CD4-positive, alpha-beta T cell treated with Interleukin-15 for 1 hour (primary cell): ENCODE data around the gene NKD2.

Experiments used
- DNase-seq: peaks from one replicate; pipeline ENCODE4 v3.0.0-alpha.2; 2020

Gene NKD2

DNA sequence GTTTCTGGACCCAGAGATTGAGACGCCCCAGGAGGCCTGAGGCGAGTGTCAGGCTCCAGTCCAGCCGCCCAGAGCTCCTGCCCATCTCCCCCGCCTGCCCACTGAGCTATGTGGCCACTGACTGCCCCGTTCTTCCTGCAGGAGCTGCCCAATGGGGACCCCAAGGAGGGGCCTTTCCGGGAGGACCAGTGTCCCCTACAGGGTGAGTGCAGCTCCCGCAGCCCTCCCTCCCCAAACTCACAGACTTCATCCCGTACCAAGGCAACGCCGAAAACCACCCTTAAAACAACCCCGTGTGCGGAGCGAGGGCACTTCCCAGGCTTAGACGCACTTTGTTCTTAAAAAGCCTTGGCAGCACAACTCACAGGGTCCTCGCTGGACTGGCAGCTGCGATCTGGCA lies 23.4 kb downstream of the NKD2 start:
- no peak for DNase-seq

DNA sequence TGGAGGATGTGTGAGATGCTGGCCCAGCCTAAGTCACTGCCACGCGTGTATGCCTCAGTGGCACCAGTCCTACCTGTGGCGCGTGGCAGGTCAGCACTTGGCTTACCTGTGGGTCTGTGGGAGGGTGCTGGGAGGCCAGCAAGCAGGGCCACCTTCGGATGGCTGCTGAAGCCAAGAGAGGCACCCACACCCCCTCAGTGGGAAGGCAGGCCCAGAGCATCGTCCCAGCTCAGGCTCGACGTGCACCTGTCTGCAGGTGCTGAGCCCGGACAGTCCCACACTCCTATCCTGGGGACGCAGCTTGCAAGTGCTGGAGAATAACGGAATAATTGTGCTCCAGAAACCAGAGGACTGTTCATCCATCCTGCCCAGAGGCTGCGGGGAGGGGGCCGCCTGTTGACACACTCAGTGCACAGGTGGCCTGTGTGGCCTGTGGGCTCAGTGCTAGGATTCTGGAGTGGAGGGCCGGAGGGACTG lies 24.0 kb downstream of the NKD2 start:
- no peak for DNase-seq

DNA sequence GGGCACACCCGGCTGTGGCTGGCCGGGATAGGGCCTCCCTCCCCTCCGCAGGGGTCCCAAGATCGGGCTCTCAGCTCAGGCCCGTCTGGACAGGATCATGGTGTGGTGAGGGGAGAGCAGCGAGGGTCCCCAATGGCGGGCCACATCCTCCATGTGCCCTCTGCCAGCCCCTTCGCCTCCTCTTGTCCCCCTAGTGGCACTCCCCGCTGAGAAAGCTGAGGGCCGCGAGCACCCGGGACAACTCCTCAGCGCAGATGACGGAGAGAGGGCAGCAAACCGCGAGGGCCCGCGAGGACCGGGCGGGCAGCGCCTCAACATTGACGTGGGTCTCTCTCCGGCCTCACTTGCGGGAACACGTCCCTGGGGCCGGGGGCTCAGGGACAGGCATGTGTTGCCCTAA lies 24.6 kb downstream of the NKD2 start:
- DNase-seq = no peak

DNA sequence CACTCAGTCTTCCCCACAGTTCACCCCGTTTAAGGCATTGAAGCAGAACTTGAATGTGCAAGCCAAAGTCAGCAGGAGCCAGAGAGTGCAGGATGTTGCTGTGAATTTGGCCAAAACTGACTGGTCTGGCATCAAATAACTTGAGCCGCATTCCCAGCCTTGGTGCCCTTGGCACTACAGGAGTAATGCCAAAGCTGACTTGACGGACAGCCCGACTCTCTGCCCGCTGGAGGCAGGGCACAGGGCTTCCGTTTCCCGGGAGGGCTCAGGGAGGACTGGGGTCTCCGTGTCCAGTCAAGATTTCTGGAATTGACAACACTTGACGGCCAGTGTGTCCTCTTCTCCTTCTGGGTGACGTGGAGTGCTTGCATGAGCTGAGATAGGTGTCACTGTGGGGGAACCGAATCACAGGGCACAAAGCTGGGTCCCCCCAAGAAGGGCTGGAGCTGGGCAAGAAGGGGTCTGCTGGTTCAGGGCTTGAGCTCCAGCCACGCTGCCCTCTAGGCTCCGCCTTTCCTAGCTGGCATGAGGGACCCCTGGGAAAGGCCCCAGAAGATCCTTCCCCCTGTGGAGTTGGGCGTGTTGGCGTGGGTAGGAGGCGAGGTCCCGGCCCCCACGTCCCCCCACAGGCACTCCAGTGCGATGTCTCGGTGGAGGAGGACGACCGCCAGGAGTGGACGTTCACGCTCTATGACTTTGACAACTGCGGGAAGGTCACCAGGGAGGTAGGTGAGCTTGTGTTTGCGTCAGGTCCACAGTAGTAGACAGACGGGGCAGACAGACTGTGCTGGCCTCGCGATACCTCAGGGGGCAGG lies 25.2 kb downstream of the NKD2 start:
- no peak for DNase-seq

DNA sequence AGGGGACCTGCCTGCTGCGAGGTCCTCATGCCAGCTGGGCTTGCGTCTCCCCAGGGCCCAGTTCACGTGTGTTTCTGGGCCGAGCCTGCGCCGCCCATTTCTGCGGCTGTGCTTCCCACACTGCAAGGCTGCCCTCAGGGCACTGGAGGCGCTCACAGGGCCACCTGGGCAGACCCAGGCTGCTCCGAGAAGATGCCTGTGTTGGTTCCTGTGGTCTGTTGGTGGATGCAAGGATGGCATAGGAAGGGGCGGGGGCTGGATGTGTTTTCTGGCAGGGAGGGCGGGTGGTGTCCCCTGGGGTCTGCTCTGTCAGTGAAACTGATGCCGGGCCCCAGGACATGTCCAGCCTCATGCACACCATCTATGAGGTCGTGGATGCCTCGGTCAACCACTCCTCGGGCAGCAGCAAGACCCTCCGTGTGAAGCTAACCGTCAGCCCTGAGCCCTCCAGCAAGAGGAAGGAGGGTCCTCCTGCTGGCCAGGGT lies 25.9 kb downstream of the NKD2 start:
- DNase-seq = no peak

DNA sequence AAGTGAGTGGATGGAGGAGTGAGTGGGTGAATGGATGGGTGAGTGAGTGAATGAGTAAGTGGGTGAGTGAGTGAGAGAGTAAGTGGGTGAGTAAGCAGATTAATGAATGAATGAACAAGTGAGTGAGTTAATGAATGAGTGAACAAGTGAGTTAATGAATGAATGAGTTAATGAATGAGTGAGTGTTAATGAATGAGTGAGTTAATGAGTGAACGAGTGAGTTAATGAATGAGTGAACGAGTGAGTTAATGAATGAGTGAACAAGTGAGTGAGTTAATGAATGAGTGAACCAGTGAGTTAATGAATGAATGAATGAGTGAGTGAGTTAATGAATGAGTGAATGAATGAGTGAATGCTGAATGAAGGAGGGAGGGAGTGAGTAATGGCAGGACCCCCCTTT lies 26.4 kb downstream of the NKD2 start:
- DNase-seq = no peak

DNA sequence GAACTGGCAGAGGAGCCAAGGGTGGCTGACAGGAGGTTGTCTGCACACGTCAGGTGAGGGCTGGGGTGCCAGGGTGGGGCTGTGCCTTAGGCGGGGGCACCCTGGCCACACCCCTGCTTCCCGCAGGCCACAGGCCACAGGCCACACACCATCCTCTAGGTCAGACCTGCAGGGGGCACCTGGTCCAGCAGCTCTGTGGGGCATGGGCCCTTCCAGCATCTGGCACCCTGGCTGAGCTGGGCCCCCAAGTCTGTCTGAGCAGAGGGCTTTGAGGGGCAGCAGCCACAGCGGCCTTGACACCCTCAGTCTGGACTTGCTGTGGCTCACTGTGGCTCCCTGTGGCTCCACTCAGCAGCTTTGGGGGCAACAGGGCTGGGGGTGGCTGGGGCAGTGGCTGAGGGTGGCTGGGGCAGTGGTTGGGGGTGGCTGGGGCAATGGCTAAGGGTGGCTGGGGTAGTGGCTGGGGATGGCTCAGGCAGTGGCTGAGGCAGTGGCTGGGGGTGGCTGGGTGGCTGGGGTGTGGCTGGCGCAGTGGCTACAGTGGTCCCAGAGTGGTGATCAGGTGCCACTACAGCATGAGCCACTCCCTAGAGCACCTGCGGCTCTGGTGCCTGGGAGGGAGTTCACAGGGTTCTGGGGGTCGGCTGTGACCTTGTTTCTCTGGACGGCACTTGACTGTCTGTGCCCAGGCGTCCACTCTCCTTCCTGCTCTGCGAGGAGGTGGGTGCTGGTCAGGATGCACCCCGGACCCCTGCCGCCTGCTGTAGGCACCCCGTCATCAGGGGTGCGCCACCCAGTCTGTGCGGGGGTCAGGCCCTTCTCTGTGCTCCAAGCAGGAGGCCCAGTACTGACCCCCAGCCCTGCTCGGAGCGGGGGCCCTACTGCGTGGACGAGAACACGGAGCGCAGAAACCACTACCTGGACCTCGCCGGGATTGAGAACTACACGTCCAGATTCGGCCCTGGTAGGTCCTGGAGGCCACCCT lies 27.1 kb downstream of the NKD2 start:
- no peak for DNase-seq

DNA sequence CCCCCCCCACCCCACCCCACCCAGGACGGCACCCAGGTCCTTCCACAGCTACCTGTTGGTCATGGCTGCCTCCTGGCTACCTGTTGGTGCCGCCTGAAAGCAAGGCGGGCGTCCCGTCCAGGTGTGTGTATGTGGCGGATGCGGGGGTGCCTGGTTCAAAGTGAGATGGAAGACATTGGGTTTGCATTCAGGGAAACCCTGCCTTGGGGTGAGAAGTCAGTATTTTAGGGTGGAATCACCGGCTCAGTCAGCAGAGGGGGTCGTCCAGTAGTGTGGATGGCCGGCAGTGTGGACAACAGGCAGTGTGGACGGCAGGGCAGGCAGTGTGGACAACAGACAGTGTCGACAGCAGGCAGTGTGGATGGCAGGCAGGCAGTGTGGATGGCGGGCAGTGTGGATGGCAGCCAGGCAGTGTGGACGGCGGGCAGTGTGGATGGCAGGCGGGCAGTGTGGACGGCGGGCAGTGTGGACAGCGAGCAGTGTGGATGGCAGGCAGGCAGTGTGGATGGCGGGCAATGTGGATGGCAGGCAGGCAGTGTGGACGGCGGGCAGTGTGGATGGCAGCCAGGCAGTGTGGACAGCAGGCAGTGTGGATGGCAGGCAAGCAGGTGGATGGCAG lies 28.0 kb downstream of the NKD2 start:
- no peak for DNase-seq

DNA sequence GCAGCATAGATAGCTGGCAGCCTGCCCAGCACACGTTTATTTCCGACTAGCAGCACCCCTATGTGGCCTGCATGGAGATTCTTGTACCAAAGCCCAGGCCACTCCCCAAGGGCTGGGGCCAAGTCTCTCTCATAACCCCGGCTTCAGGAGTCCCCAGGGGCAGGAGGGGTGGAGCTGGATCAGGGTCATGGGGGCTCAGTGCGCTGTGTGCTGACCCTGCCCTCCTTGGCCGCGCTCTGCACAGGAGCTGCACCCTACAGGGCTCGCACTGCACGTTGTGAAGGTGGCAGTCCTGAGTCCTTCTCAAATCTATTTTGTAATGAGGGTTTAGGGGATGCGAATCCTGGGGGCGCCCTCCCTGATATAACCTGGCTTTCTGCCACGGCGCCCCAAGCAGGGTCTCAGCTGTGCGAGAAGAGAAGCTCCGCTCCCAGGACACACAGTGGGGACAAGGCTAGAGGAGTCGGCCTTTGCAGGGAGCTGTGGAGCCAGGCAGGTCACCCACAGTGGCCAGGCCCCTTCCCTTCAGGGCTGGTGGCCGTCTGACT lies 28.6 kb downstream of the NKD2 start:
- no peak for DNase-seq

DNA sequence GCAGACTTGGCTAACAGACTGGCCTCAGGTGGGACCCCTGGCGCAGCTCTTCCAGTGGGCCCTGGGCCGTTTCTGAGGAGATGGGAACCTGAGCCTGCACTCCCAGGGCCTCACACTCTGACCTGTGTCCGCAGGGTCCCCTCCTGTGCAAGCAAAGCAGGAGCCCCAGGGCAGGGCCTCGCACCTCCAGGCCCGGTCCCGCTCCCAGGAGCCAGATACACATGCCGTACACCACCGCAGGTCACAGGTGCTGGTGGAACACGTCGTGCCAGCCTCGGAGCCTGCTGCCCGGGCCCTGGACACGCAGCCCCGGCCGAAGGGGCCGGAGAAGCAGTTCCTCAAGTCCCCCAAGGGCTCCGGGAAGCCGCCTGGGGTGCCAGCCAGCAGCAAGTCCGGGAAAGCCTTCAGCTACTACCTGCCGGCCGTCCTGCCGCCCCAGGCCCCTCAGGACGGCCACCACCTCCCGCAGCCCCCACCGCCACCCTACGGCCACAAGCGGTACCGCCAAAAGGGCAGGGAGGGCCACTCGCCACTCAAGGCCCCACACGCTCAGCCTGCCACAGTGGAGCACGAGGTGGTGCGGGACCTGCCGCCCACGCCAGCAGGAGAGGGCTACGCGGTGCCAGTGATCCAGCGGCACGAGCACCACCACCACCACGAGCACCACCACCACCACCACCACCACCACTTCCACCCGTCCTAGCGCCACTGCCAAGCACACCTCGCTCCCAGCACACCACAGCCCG lies 29.2 kb downstream of the NKD2 start:
- DNase-seq = no peak

DNA sequence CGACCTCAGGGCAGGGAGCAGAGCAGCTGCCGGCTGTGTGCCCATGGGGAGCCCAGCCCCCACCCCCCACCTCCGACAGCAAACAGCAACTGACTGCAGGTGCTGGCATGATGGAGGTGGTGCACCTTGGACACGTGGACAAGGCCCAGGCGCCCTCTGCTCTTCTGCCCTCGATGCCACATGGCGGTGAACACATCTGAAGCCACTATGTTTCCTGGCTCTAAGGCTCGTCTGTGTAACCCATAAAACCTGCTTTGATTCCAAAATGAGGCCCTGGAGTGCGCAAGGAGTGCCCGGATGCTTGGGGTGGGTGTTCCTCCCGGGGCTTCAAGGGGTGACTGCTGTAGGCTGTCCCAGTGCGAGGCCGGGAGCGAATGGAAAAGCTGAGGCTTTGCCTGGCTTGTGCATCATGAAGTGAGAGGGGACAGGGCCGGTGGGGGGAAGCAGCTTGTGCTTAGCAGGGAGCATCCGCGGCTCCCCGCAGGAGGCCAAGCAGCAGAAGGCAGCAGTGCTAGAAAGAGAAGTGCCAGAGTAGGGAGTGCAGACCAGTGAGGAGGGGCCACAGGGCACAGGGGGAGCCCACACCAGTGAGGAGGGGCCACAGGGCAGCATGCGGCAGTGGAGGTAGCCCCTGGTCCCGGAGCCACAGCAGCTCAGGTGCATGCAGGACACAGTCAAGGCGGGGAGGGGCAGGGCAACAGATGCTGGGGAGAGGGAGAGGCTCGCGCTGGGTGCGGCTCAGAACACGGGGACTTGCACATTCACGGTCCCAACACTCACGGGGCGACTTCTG lies 30.0 kb downstream of the NKD2 start:
- DNase-seq = no peak

DNA sequence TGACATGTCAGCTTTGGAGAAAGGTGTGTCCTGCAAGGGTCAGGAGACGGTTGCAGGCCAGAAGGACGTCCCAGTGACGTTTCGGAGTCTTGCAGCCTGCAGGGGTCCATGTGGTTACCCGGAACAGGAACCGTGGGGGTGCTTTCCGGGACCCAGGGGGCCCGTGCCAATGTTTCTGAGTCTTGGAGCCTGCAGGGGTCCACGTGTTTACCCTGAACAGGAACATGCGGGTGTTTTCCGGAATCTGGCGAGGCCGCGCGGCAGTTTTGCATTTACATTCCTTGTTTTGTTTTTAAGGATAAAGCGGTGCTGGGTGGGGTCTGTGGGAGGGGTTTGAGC lies 30.6 kb downstream of the NKD2 start:
- no peak for DNase-seq

DNA sequence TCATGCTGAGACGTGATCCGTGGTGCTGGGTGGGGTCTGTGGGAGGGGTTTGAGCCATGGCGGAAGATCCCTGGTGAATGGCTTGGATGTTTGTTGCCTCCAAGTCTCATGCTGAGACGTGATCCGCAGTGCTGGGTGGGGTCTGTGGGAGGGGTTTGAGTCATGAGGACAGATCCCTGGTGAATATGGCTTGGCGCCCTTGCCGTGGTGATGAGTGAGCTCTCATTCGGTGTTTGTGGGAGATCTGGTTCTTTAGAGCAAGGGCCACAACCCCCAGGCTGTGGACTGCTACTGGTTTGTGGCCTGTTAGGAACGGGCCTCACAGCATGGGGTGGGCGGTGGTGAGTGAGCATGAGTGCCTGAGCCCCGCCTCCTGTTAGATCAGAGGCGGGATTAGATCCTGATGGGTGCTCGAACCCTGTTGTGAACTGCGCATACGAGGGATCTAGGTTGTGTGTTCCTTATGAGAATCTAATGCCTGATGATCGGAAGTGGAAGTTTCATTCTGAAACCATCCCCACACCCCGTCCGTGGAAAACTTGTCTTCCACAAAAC lies 31.2 kb downstream of the NKD2 start:
- no peak for DNase-seq

DNA sequence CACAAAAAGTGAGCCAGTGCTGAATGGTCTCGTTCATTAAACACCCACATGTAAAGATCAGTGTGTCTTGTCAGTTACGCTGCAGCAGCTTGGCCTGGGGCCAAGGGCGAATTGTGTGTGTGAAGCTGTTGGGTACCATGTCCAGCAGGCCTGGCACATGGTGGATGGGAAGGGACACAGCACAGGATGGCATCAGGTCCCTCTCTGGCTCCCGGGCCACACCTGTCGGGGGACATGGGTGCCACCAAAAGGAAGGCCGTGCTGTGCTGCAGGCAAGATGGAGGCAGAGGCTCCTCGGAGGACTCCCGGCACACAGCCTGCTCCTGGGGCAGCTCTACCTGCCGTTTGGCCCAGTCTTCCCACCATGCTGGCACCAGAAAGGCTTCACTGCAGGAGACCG lies 32.0 kb downstream of the NKD2 start:
- no peak for DNase-seq

DNA sequence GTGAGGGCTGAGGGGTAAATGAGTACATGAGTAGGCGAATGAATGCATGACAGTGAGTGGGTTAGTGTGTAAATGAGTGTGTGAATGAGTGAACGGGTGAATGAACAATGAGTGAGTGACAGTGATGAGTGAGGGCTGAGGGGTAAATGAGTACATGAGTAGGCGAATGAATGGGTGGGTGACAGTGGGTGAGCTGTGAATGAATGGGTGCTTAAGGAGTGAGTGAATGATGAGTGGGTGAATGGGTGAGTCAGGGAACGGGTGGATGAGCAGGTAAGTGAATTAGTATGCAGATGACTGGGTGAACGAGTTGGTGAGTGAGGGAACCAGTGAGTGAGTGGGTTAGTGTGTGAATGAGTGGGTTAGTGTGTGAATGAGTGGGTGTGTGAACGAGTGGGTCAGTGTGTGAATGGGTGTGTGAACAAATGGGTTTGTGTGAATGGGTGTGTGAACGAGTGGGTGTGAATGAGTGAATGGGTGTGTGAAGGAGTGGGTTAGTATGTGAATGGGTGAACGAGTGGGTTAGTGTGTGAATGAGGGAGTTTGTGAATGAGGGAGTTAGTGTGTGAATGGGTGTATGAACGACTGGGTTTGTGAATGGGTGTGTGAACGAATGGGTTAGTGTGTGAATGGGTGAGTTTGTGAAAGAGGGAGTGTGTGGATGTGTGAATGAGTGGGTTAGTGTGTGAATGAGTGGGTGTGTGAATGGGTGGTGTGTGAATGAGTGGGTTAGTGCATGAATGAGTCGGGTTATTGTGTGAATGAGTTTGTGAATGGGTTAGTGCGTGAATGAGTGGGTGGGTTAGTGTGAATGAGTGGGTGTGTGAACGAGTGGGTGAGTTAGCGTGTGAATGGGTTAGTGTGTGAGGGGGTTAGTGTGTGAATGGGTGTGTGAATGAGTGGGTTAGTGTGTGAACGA lies 32.9 kb downstream of the NKD2 start:
- no peak for DNase-seq

DNA sequence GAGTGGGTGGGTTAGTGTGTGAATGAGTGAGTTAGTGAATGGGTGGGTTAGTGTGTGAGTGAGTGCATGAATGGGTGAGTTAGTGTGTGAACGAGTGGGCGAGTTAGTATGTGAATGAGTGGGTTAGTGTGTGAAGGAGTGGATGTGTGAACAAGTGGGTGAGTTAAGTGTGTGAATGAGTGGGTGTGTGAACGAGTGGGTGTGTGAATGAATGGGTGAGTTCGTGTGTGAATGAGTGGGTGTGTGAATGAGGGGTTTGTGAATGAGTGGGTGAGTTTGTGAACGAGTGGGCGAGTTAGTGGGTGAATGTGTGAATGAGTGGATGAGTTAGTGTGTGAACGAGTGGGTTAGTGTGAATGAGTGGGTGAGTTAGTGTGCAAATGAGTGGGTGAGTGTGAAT lies 34.0 kb downstream of the NKD2 start:
- no peak for DNase-seq

DNA sequence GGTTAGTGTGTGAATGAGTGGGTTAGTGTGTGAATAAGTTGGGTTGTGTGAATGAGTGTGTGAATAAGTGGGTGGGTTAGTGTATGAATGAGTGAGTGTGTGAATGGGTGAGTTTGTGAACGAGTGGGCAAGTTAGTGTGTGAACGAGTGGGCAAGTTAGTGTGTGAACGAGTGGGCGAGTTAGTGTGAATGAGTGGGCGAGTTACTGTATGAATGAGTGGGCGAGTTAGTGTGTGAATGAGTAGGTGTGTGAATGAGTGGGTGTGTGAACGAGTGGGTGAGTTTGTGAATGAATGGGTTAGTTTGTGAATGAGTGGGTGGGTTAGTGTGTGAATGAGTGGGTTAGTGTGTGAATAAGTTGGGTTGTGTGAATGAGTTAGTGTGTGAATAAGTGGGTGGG lies 34.7 kb downstream of the NKD2 start:
- DNase-seq = no peak

DNA sequence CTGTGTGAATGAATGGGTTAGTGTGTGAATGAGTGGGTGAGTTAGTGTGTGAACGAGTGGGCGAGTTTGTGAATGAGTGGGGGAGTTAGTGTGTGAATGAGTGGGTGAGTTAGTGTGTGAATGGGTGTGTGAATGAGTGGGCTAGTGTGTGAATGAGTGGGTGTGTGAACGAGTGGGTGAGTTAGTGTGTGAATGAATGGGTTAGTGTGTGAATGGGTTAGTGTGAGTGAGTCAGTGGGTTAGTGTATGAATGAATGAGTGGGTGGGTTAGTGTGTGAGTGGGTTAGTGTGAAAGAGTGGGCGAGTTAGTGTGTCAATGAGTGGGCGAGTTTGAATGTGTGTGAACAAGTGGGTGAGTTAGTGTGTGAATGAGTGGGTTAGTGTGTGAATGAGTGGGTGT lies 35.5 kb downstream of the NKD2 start:
- DNase-seq = no peak

DNA sequence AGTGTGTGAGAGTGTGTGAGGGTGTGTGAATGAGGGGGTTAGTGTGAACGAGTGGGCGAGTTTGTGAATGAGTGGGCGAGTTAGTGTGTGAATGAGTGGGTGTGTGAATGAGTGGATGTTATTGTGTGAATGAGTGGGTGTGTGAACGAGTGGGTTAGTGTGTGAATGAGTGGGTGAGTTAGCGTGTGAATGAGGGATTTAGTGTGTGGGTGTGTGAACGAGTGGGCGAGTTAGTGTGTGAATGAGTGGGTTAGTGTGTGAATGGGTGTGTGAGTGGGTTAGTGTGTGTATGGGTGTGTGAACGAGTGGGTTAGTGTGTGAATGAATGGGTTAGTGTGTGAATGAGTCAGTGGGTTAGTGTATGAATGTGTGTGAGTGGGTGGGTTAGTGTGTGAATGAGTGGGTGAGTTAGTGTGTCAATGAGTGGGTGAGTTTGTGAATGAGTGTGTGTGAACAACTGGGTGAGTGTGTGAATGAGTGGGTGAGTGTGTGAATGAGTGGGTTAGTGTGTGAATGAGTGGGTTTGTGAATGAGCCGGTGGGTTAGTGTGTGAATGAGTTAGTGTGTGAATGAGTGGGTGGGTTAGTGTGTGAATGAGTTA lies 37.5 kb downstream of the NKD2 start:
- no peak for DNase-seq
